T-cell (primary cell): ENCODE data around the gene FIS1. TPM values are rescaled to one million over a fixed set of nuclear protein-coding genes. Genes with fewer than 3 reads are reported as not detected.

ENCODE experiments used
- ATAC-seq, 4 experiments: fragments of 200-7000 bp in 3 of 4; fragments of 150-1000 bp in 1 of 4; cut with Tn5 transposase; replicated peaks in 1 of 4; 1 replicate in 3 of 4; 2 replicates in 1 of 4; pipeline ENCODE4 v1.10.0; 2021; ENCODE audit warnings: moderate library complexity in 3 of 4, mild to moderate bottlenecking in 2 of 4, moderate number of reproducible peaks in 1 of 4
- CTCF ChIA-PET, 2 donors: fragments of 300-600 bp; sonication (Branson Sonifier 250); formaldehyde crosslinking; loops; one replicate each; lab custom pipeline; 2022; ENCODE audit warnings: antibody characterized with exemption in 2 of 2; lab: Charles Lee
- POLR2A ChIA-PET, 2 donors: fragments of 300-600 bp; sonication (Branson Sonifier 250); formaldehyde crosslinking; loops; one replicate each; lab custom pipeline; 2022; ENCODE audit warnings: antibody characterized with exemption in 2 of 2; lab: Charles Lee
- DNase-seq, 35 experiments: peaks; one replicate each; pipeline versions ENCODE4 v3.0.0 to v3.0.0-alpha.2; 2013 to 2023
- H3K27ac ChIP-seq: one replicate; pipeline ENCODE4 v1.5.1; 2013; ENCODE audit warnings: low read length
- H3K27me3 ChIP-seq, 2 experiments: replicated peaks in 1 of 2; 1 replicate in 1 of 2; 2 replicates in 1 of 2; pipeline versions ENCODE4 v1.6.1 to v1.7.0; 2013; ENCODE audit warnings: low read length in 1 of 2, mixed read lengths in 1 of 2; ENCODE audit not compliant: control insufficient read depth in 2 of 2, insufficient read depth in 2 of 2; ENCODE audit errors: extremely low read depth in 1 of 2
- H3K36me3 ChIP-seq, 2 donors: 1 replicate in 1 of 2; 2 replicates in 1 of 2; pipeline versions ENCODE4 v1.6.1 to v1.7.0; 2013; ENCODE audit warnings: low read length in 1 of 2; ENCODE audit not compliant: control insufficient read depth in 2 of 2, insufficient read depth in 1 of 2; ENCODE audit errors: extremely low read depth in 1 of 2
- H3K4me1 ChIP-seq, 2 experiments: 1 replicate in 1 of 2; 2 replicates in 1 of 2; pipeline versions ENCODE4 v1.6.1 to v1.7.0; 2013; ENCODE audit warnings: low read length in 2 of 2, mixed read lengths in 1 of 2; ENCODE audit not compliant: insufficient read depth in 2 of 2, control insufficient read depth in 1 of 2; ENCODE audit errors: extremely low read depth in 1 of 2
- H3K4me3 ChIP-seq, 2 donors: 1 replicate in 1 of 2; 2 replicates in 1 of 2; pipeline versions ENCODE4 v1.5.1 to v1.7.0; 2013; ENCODE audit warnings: mild to moderate bottlenecking in 2 of 2, low read length in 1 of 2, moderate library complexity in 1 of 2; ENCODE audit not compliant: control insufficient read depth in 1 of 2; ENCODE audit errors: extremely low read depth in 1 of 2
- H3K9me3 ChIP-seq: 2 replicates; pipeline ENCODE4 v1.7.0; 2013
- H3K27ac Mint-ChIP-seq, 2 donors: one replicate each; pipeline ENCODE4 v1.8.0; 2020 to 2021; ENCODE audit warnings: mild to moderate bottlenecking in 2 of 2, mixed read lengths in 2 of 2
- H3K27me3 Mint-ChIP-seq, 2 donors: one replicate each; pipeline ENCODE4 v1.8.0; 2021 to 2022; ENCODE audit warnings: mixed read lengths in 2 of 2
- H3K36me3 Mint-ChIP-seq: one replicate; pipeline ENCODE4 v1.8.0; 2021; ENCODE audit warnings: mixed read lengths
- H3K4me1 Mint-ChIP-seq, 3 donors: one replicate each; pipeline ENCODE4 v1.8.0; 2020 to 2022; ENCODE audit warnings: mixed read lengths in 3 of 3, mild to moderate bottlenecking in 1 of 3
- H3K4me3 Mint-ChIP-seq, 3 donors: one replicate each; pipeline ENCODE4 v1.8.0; 2020 to 2022; ENCODE audit warnings: mild to moderate bottlenecking in 3 of 3, mixed read lengths in 3 of 3, moderate library complexity in 3 of 3
- H3K9me3 Mint-ChIP-seq, 3 donors: one replicate each; pipeline ENCODE4 v1.8.0; 2020 to 2022; ENCODE audit warnings: mixed read lengths in 3 of 3
- WGBS: methylation state at CpG from one replicate; pipeline ENCODE4 v1.1.5; 2013; ENCODE audit warnings: missing lambda C conversion rate; ENCODE audit not compliant: insufficient coverage; 5-methylcytosine and 5-hydroxymethylcytosine counted together
- total RNA-seq, 35 experiments: library from RNA in 6 of 35; stranded (reverse) in 6 of 35; fragments of 120-200 nt in 1 of 35; gene quantifications; one replicate each; pipeline versions ENCODE4 v1.2.1 to v1.2.4 and lab custom pipeline; 2013 to 2026

Gene FIS1
- total RNA-seq, 5 donors from 2014 or later (not counting 1 experiment from before 2014, with no cell fraction given): 99.3 to 136 (median 125) TPM

GRCh38 chr7:101218236-101219125 lies 26.4 kb downstream of the FIS1 start:
- Mint-ChIP-seq H3K36me3 (peaks cover 12% of the 10 kb centered on the region), H3K27ac (peak overlapping the region; percentile 81 to 86), H3K27me3 (no peaks in the 10 kb centered on the region), H3K4me3 (peak overlapping the region; percentile 90 to 96 (median 95)), H3K4me1 (peaks cover 45 to 57% (median 51%) of the 10 kb centered on the region in 3 donors), H3K9me3 (no peaks in the 10 kb centered on the region)
- H3K4me1 ChIP-seq: peaks cover 7 to 56% of the 10 kb centered on the region in 2 experiments
- peak overlapping the region; percentile 40 for H3K27ac ChIP-seq
- no peaks in the 10 kb centered on the region for H3K27me3 ChIP-seq
- peak overlapping the region; percentile 88 to 95 for H3K4me3 ChIP-seq
- CTCF ChIA-PET: interaction anchor here (0.5 to 4.6 kb wide), 14 partner anchors 14 to 513 kb away, joined by 3 to 39 read pairs (median 6); partner anchors contain the start of gene FIS1 (in 1 of the 2)
- 15% methylated on average over 5 of the region's 26 CpGs for WGBS
- DNase-seq (no peak), ATAC-seq (no peak)
- POLR2A ChIA-PET: interaction anchor here in 1 of 2 donors (0.6 to 1.8 kb wide), 7 partner anchors 26 to 103 kb away, joined by 3 to 11 read pairs (median 3); partner anchors contain the start of genes FIS1, IFT22 and VGF
- peaks cover 10 to 18% of the 10 kb centered on the region in 2 donors for H3K36me3 ChIP-seq
- H3K9me3 ChIP-seq: no peaks in the 10 kb centered on the region

DNA sequence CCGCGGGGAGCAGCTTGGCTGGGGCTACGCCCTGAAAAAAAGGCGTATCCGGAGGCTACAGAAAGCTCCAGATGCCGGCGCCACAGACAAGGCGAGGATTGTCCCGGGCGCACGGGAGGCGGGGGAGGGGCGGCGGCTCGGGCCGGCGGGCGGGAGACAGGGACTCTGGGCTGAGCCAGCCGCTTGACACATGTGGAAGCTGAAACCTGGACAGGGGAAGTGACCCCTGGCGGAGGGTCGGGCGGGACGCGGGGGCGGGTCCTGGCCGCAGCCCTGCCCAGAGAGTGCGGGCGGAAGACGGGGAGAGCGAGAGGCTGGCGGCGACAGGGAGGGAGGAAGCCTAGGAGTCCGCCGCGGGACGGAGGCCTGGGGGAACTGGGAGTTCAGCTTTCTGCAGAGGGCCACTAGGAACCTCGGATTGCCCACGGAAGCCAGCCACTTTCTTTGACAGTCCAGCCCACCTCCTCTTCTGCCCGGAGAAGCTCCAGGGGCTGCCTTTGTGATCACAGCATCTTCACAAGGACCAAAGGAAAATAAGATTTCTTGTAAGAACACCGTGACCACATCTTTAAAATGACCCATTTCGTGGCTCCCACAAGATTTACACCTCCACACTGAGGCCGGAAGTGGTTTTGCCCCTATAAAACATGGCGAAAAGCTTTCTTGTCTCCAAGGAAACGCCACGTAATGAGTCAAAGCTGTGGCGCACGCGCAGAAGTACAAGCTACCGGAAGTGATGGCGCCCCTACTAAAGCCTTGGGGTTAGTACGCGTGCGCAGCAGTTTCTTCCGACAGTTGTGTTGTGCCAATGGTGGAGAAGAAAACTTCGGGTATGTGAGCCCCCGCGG lies 27.3 kb downstream of the FIS1 start, which contains the start of the genes PLOD3 and ZNHIT1:
Gene PLOD3, minus strand, starts transcription at position 194 of the 848 bp plus-strand sequence. CDS start 307 bp downstream, outside the sequence.
Gene ZNHIT1, plus strand, starts transcription at position 778 of the 848 bp plus-strand sequence. Its CDS starts 31 bp downstream, at position 809.
- POLR2A ChIA-PET: interaction anchor here in 1 of 2 donors (0.6 to 1.8 kb wide), 10 partner anchors 27 to 1809 kb away, joined by 3 to 11 read pairs (median 3); partner anchors contain the start of genes BUD31, FIS1, IFT22 and VGF
- DNase-seq (peak; percentile 88 to 99 (median 94)), ATAC-seq (peak; percentile 70 to 84 (median 74))
- Mint-ChIP-seq H3K27me3 (no peaks in the 10 kb centered on the region), H3K4me1 (peaks cover 45 to 57% (median 51%) of the 10 kb centered on the region in 3 donors), H3K27ac (peak within 1 kb of the TSS; percentile 81 to 86), H3K4me3 (peak within 1 kb of the TSS; percentile 90 to 96 (median 95)), H3K9me3 (no peaks in the 10 kb centered on the region), H3K36me3 (peaks cover 12% of the 10 kb centered on the region)
- Histone ChIP-seq H3K27ac (peak within 1 kb of the TSS; percentile 77), H3K9me3 (no peaks in the 10 kb centered on the region), H3K4me3 (peak within 1 kb of the TSS; percentile 88 to 95), H3K27me3 (no peaks in the 10 kb centered on the region), H3K36me3 (peaks cover 5 to 15% of the 10 kb centered on the region in 2 donors), H3K4me1 (peaks cover 7 to 56% of the 10 kb centered on the region in 2 experiments)
- CTCF ChIA-PET: interaction anchor here (0.5 to 4.6 kb wide), 17 partner anchors 9 to 512 kb away, joined by 3 to 39 read pairs (median 5); partner anchors contain the start of gene FIS1 (in 1 of the 2)
- under 1% methylated on average over 48 of the region's 57 CpGs for WGBS

DNA sequence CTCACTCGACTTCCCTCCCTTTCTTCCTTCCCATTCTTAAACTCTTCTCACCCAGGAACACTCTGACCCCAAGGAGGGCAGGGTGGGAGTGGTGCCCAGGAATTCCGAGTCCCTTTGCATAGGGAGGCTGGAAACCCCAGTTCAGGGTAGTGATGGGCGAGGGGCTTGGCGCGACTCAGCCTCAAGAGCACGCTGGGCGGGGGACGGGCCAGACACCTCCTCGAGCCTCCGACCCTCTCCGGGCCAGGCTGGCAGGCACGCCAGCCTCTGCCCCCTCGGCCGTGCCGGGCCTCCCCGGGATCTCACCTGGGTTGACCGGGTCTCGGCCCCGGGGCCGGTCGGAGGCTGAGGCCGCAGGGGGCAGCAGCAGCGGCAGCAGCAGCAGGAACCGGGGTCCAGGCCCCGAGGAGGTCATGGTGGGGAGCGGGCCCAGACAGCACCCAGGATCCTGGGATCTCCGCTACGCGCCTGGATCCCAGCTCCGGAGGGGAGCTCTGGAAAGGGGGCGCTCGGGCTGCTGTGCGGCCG lies 28.0 kb downstream of the FIS1 start:
- no peaks in the 10 kb centered on the region for H3K27me3 ChIP-seq
- H3K27ac ChIP-seq: peak overlapping the region; percentile 77
- Mint-ChIP-seq H3K4me3 (peak overlapping the region; percentile 90 to 96 (median 95)), H3K9me3 (no peaks in the 10 kb centered on the region), H3K27me3 (no peaks in the 10 kb centered on the region), H3K36me3 (peaks cover 8% of the 10 kb centered on the region), H3K4me1 (peaks cover 42 to 52% (median 47%) of the 10 kb centered on the region in 3 donors), H3K27ac (peak overlapping the region; percentile 65 to 86)
- peaks cover 4 to 16% of the 10 kb centered on the region in 2 donors for H3K36me3 ChIP-seq
- peak in 3 of 4 experiments; percentile 10 to 13 (median 13) for ATAC-seq
- peak overlapping the region; percentile 88 to 95 for H3K4me3 ChIP-seq
- POLR2A ChIA-PET: interaction anchor here in 1 of 2 donors (0.6 to 0.7 kb wide), 3 partner anchors 36 to 1808 kb away, joined by 3 to 4 read pairs (median 3); partner anchors contain the start of gene BUD31
- H3K9me3 ChIP-seq: no peaks in the 10 kb centered on the region
- DNase-seq: peak in 2 of 35 experiments; percentile 13 to 19
- 4% methylated on average over 33 of the region's 34 CpGs for WGBS
- CTCF ChIA-PET: interaction anchor here in 1 of 2 donors (0.7 to 4.6 kb wide), 3 partner anchors 27 to 120 kb away, joined by 3 to 39 read pairs (median 22); no protein-coding TSS in a partner anchor
- peaks cover 7 to 54% of the 10 kb centered on the region in 2 experiments for H3K4me1 ChIP-seq

GRCh38 chr7:101216001-101216859 lies 28.7 kb downstream of the FIS1 start:
- ChIA-PET CTCF (interaction anchor here (0.6 to 4.6 kb wide), 3 partner anchors 28 to 339 kb away, joined by 7 to 39 read pairs (median 22); no protein-coding TSS in a partner anchor), POLR2A (interaction anchor here in 1 of 2 donors (0.7 kb wide), 1 partner anchor 661 kb away, joined by 3 read pairs; no protein-coding TSS in a partner anchor)
- H3K27ac Mint-ChIP-seq: peak overlapping the region; percentile 65 to 86
- H3K4me1 Mint-ChIP-seq: peaks cover 35 to 47% (median 43%) of the 10 kb centered on the region in 3 donors
- Histone ChIP-seq H3K9me3 (no peaks in the 10 kb centered on the region), H3K27me3 (no peaks in the 10 kb centered on the region), H3K36me3 (peaks cover 4 to 19% of the 10 kb centered on the region in 2 donors), H3K4me3 (peak overlapping the region; percentile 88 to 95), H3K4me1 (peaks cover 7 to 49% of the 10 kb centered on the region in 2 experiments), H3K27ac (peak overlapping the region; percentile 32)
- H3K36me3 Mint-ChIP-seq: peaks cover 3% of the 10 kb centered on the region
- ATAC-seq: no peak
- WGBS: 74% methylated on average over 10 of the region's 31 CpGs
- H3K4me3 Mint-ChIP-seq: peak overlapping the region; percentile 90 to 96 (median 95)
- DNase-seq: no peak
- H3K27me3 Mint-ChIP-seq: no peaks in the 10 kb centered on the region
- no peaks in the 10 kb centered on the region for H3K9me3 Mint-ChIP-seq

DNA sequence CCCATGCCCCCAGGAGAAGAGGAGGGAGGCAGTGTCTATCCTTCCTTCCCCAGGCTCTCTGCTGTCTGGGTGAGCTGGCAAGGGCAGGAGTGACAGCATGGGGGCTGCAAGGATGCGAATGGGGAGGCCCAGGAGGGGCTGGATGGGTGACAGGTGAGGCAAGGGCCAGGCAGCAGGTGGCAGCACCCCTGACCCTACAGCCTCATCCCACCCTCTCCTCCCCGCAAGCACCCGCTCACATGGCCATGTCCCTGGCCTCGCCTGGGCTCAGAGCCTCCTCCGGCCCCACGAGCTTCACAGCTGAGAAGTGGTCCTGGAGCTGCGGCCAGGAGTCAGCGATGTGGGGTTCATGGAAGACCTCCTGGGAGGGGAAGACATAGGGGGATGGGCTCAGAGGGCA lies 32.9 kb downstream of the FIS1 start:
- no peaks in the 10 kb centered on the region for H3K27me3 ChIP-seq
- ATAC-seq: no peak
- 93% methylated on average over 6 of the region's 8 CpGs for WGBS
- Mint-ChIP-seq H3K9me3 (no peaks in the 10 kb centered on the region), H3K4me1 (peaks cover 8 to 14% (median 13%) of the 10 kb centered on the region in 3 donors), H3K36me3 (peaks cover 14% of the 10 kb centered on the region), H3K27me3 (no peaks in the 10 kb centered on the region), H3K4me3 (no peak overlapping the region), H3K27ac (no peak overlapping the region)
- ChIA-PET POLR2A (no interaction called here), CTCF (no interaction called here)
- no peak overlapping the region for H3K27ac ChIP-seq
- peaks cover 3 to 14% of the 10 kb centered on the region in 2 experiments for H3K4me1 ChIP-seq
- H3K36me3 ChIP-seq: peaks cover 18 to 27% of the 10 kb centered on the region in 2 donors
- no peak overlapping the region for H3K4me3 ChIP-seq
- DNase-seq: no peak
- H3K9me3 ChIP-seq: no peaks in the 10 kb centered on the region
